ENCODE results near the gene DYNC2LI1.

- TF ChIP-seq CTCF (optimal IDR thresholded peaks at IDR 0.05 in 1 of 3, IDR thresholded peaks at IDR 0.05 in 1 of 3, conservative IDR thresholded peaks at IDR 0.05 in 1 of 3; ENCODE audit: extremely low read depth in 1 of 3, insufficient read depth in 2 of 3, low read length in 3 of 3) (no peak), EZH2 (IDR thresholded peaks at IDR 0.05; ENCODE audit: low read length) (no peak)
Observed at GRCh38 chr2:43773876-43774613, at the start of gene DYNC2LI1.
